Testis (tissue), 3 donors: ENCODE results near the gene TAX1BP1. TPM values are rescaled to one million over a fixed set of nuclear protein-coding genes. Genes with fewer than 3 reads are reported as not detected.

Experiments
- DNase-seq: peaks from one replicate; pipeline ENCODE4 v3.0.0-alpha.2; 2019
- H3K27ac ChIP-seq, 2 donors: fragments of 200-600 bp; sonication (generic); one replicate each; pipeline ENCODE4 v1.5.1; 2019
- H3K27me3 ChIP-seq: fragments of 200-600 bp; sonication (generic); one replicate; pipeline ENCODE4 v1.5.1; 2019
- H3K36me3 ChIP-seq: fragments of 200-600 bp; sonication (generic); one replicate; pipeline ENCODE4 v1.5.1; 2017; ENCODE audit warnings: low read depth; ENCODE audit errors: missing control alignments
- H3K4me1 ChIP-seq: fragments of 200-600 bp; sonication (generic); one replicate; pipeline ENCODE4 v1.5.1; 2019
- H3K4me3 ChIP-seq, 2 donors: fragments of 200-600 bp; sonication (generic); one replicate each; pipeline ENCODE4 v1.5.1; 2017 to 2019
- H3K9me3 ChIP-seq: fragments of 200-600 bp; sonication (generic); one replicate; pipeline ENCODE4 v1.5.1; 2017
- POLR2A ChIP-seq: fragments of 450-650 bp; IDR thresholded peaks from one replicate; pipeline ENCODE4 v1.6.1; 2017; ENCODE audit warnings: antibody characterized with exemption, mild to moderate bottlenecking, moderate library complexity
- WGBS, 2 donors: methylation state at CpG; one replicate each; pipeline ENCODE4 v1.1.5; 2018; 5-methylcytosine and 5-hydroxymethylcytosine counted together
- intact Hi-C: fragments of 100-400 bp; cut with DNase I; formaldehyde crosslinking; loops from one replicate; pipeline ENCODE4 v1.15.1; 2023; ENCODE audit warnings: low total_unique reads
- polyA plus RNA-seq: library from polyadenylated mRNA; stranded (reverse); fragments of 350-450 nt; fragmentation: Illumina TruSeq; extraction: RNeasy Lipid Tissue Mini Kit (QIAGEN cat#74804); gene quantifications from one replicate; pipeline ENCODE4 v1.2.3, GENCODE V29; 2014; ENCODE audit warnings: low read depth, low replicate concordance; ENCODE audit not compliant: insufficient read depth
- total RNA-seq, 2 donors: library from RNA; depleted of rRNA; stranded (reverse); fragments of >200 nt; gene quantifications; one replicate each; pipeline ENCODE4 v1.2.3, GENCODE V29; 2016
- TF ChIP-seq, protein P1 (sequence below), 3 experiments: fragments of 450-650 bp in 2 of 3; fragments of 200-600 bp in 1 of 3; sonication (generic) in 1 of 3; IDR thresholded peaks; one replicate each; pipeline ENCODE4 v1.5.1; 2016 to 2019; ENCODE audit warnings: antibody characterized with exemption in 3 of 3, mild to moderate bottlenecking in 2 of 3, moderate library complexity in 1 of 3

TAX1BP1 gene
- total and polyA plus RNA-seq, 3 donors from 2014 or later: 36.8 to 155 (median 154) TPM

DNA sequence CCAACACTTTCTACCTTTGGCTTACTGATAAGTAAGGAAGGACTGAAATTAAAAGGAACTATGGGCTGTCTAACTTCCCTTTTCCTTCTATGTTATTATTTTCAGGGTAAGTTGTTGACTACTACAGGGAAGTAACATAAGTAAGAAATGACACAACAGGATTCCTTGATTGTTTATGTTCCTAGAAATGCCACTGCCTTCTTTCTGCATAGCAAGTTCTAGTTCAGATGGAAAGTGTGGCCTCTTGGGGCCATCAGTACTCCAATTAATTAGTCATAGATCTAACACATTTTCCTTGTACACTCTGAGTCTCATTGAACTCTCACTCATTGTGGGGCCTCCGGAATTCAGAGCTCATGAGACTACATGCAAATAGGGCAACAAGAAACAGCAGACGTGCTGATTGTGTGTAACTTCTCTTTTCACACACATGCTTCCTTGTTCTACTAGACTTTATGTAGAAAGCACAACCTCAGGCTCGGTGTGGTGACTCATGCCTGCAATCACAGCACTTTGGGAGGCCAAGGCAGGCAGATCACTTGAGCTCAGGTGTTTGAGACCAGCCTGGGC, 42.0 kb upstream of the TAX1BP1 start:
- H3K36me3 ChIP-seq: no peaks in the 10 kb centered on the region
- 76 to 79% methylated on average over 3 of the region's 3 CpGs for WGBS, 2 donors
- intact Hi-C loops: no loop called here
- H3K4me3 ChIP-seq: no peak overlapping the region
- no peak overlapping the region for H3K27ac ChIP-seq
- H3K27me3 ChIP-seq: no peaks in the 10 kb centered on the region
- no peaks in the 10 kb centered on the region for H3K9me3 ChIP-seq
- no peak for TF ChIP-seq POLR2A
- TF ChIP-seq, protein P1, sequence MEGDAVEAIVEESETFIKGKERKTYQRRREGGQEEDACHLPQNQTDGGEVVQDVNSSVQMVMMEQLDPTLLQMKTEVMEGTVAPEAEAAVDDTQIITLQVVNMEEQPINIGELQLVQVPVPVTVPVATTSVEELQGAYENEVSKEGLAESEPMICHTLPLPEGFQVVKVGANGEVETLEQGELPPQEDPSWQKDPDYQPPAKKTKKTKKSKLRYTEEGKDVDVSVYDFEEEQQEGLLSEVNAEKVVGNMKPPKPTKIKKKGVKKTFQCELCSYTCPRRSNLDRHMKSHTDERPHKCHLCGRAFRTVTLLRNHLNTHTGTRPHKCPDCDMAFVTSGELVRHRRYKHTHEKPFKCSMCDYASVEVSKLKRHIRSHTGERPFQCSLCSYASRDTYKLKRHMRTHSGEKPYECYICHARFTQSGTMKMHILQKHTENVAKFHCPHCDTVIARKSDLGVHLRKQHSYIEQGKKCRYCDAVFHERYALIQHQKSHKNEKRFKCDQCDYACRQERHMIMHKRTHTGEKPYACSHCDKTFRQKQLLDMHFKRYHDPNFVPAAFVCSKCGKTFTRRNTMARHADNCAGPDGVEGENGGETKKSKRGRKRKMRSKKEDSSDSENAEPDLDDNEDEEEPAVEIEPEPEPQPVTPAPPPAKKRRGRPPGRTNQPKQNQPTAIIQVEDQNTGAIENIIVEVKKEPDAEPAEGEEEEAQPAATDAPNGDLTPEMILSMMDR (IDR thresholded peaks at IDR 0.05): no peak
- no peak for DNase-seq
- H3K4me1 ChIP-seq: no peaks in the 10 kb centered on the region

DNA sequence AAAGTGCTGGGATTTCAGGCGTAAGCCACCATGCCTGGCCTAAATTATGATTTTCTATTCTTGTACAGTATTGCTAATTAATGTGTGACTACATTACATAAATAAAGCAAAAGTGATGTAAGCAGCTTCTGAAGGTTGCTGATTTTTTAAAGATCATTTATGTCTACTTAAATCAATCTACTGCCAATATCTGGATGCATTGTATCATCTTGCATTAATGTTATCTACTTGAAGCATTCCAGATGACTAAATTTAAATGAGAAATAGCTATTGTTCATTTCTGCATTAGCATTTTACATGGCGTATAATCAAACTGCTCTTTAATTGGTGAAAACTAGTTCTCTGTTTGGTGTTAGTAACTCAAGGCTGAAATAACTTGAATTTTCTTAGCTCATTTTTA, 40.2 kb upstream of the TAX1BP1 start:
- no peak overlapping the region for H3K27ac ChIP-seq
- no peaks in the 10 kb centered on the region for H3K36me3 ChIP-seq
- no peaks in the 10 kb centered on the region for H3K4me1 ChIP-seq
- TF ChIP-seq POLR2A: no peak
- TF ChIP-seq, protein P1 (IDR thresholded peaks at IDR 0.05): no peak
- H3K4me3 ChIP-seq: no peak overlapping the region
- intact Hi-C loops: no loop called here
- DNase-seq: no peak
- H3K27me3 ChIP-seq: no peaks in the 10 kb centered on the region
- 84 to 93% methylated on average over 2 of the region's 2 CpGs for WGBS, 2 donors
- H3K9me3 ChIP-seq: no peaks in the 10 kb centered on the region

DNA sequence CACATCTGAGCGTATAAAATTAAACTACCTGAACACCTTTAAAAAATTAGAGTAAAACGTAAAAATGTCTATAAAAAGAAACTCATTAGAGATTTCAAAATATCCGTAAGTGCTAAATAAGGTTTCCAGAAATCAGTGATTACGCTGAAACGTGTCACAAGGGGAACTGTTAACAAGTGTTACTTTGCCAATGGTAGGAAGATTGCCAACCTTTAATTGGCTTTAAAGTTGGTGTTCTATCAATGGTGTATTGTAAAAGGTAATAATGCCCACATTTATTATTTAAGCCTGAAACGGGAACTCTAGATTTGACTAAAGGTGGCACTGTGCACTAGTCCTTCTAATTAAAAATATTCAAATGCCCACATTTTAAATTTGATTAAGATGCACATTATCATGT, 39.5 kb upstream of the TAX1BP1 start:
- Histone ChIP-seq H3K36me3 (no peaks in the 10 kb centered on the region), H3K4me3 (no peak overlapping the region), H3K9me3 (no peaks in the 10 kb centered on the region), H3K27ac (no peak overlapping the region), H3K27me3 (no peaks in the 10 kb centered on the region), H3K4me1 (peaks cover 3% of the 10 kb centered on the region)
- intact Hi-C loops: no loop called here
- 69 to 74% methylated on average over 6 of the region's 6 CpGs for WGBS, 2 donors
- no peak for DNase-seq
- TF ChIP-seq POLR2A: no peak
- TF ChIP-seq, protein P1 (IDR thresholded peaks at IDR 0.05): no peak

DNA sequence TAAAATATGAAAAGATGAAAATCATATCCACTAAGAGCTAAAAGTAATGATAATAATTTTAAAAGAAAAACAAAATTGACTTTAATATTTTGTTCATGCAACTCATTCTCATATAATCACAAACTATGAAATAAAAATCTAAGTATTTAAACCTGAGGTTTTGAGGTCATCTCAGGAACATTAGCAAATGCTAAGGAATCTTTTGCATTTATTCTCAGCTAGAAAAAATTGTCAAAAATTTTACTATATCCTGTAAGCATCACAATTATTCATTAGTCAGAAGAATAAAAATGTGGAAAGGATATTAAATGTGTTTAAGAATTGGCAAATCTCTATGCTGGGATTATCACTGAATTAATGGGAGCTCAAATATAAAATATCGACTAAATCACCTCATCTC, 36.8 kb upstream of the TAX1BP1 start:
- H3K4me1 ChIP-seq: peaks cover 3% of the 10 kb centered on the region
- TF ChIP-seq POLR2A: no peak
- TF ChIP-seq, protein P1 (IDR thresholded peaks at IDR 0.05): no peak
- no peak overlapping the region for H3K4me3 ChIP-seq
- no peak for DNase-seq
- H3K27me3 ChIP-seq: no peaks in the 10 kb centered on the region
- H3K9me3 ChIP-seq: no peaks in the 10 kb centered on the region
- no peak overlapping the region for H3K27ac ChIP-seq
- H3K36me3 ChIP-seq: no peaks in the 10 kb centered on the region
- 96% methylated on average over 1 of the region's 1 CpG for WGBS, 2 donors
- intact Hi-C loops: no loop called here
